K562 (cell line): ENCODE data around the gene FAM53B. TPM values are rescaled to one million over a fixed set of nuclear protein-coding genes. Genes with fewer than 3 reads are reported as not detected.

Experiments
- ATAC-seq: fragments of 200-7000 bp; cut with Tn5 transposase; 3 replicates; pipeline ENCODE4 v1.9.1; 2020; ENCODE audit warnings: moderate library complexity
- BruUV-seq: library from RNA; stranded (reverse); fragments of 400-500 nt; replicated peaks from 2 replicates; lab custom pipeline; 2021; lab: Mats Ljungman, UMichigan
- CTCF ChIA-PET: fragments of 300-600 bp; formaldehyde crosslinking; extraction: SDS; loops from one replicate; lab custom pipeline; 2021; ENCODE audit warnings: low intra/inter-chr PET ratio; lab: Yijun Ruan, JAX
- POLR2A ChIA-PET: fragments of 300-600, 350-650 bp; sonication (Branson Sonifier 250); formaldehyde crosslinking; extraction: SDS; loops from one replicate; lab custom pipeline; 2021; ENCODE audit warnings: antibody characterized with exemption, inconsistent platforms; lab: Yijun Ruan, JAX
- DNase-seq, 4 experiments: peaks; one replicate each; pipeline versions ENCODE4 v3.0.0 to v3.0.0-alpha.2; 2011 to 2018; ENCODE audit warnings: low spot score in 3 of 4, mixed read lengths in 3 of 4; ENCODE audit errors: extremely low read depth in 1 of 4
- FAIRE-seq: peaks from 2 replicates; lab custom pipeline; 2011; peaks lifted over from hg19 to GRCh38; lab: Jason Lieb, UNC
- H2AFZ ChIP-seq: 2 replicates; pipeline ENCODE4 v1.6.0; 2011; ENCODE audit warnings: low read depth, low read length, control low read depth, inconsistent platforms
- H3K27ac ChIP-seq: fragments of 200-600 bp; 3 replicates; pipeline ENCODE4 v1.8.0; 2011; ENCODE audit warnings: low read depth, mild to moderate bottlenecking, control low read depth, inconsistent platforms, low read length, moderate library complexity, mixed read lengths; ENCODE audit errors: extremely low read depth
- H3K27me3 ChIP-seq, 2 experiments: fragments of 300-600 bp in 1 of 2; 2 replicates in 1 of 2; 3 replicates in 1 of 2; pipeline versions ENCODE4 v1.6.0 to v1.8.0; 2011; ENCODE audit warnings: inconsistent platforms in 2 of 2, low read length in 2 of 2, mild to moderate bottlenecking in 1 of 2, mixed read lengths in 1 of 2, moderate library complexity in 1 of 2; ENCODE audit not compliant: control insufficient read depth in 2 of 2, insufficient read depth in 2 of 2
- H3K36me3 ChIP-seq: fragments of 300-600 bp; 3 replicates; pipeline ENCODE4 v1.8.0; 2011; ENCODE audit warnings: mild to moderate bottlenecking, low read length, inconsistent platforms; ENCODE audit not compliant: control insufficient read depth, insufficient read depth
- H3K4me1 ChIP-seq, 2 experiments: fragments of 200-600 bp in 1 of 2; replicated peaks in 1 of 2; 2 replicates in 1 of 2; 3 replicates in 1 of 2; pipeline versions ENCODE4 v1.5.1 to v1.8.0; 2011; ENCODE audit warnings: inconsistent platforms in 2 of 2, low read length in 2 of 2, mild to moderate bottlenecking in 1 of 2, mixed read lengths in 1 of 2, moderate library complexity in 1 of 2; ENCODE audit not compliant: control insufficient read depth in 2 of 2, insufficient read depth in 2 of 2
- H3K4me2 ChIP-seq: 2 replicates; pipeline ENCODE4 v1.6.1; 2011; ENCODE audit warnings: low read length, control low read depth, inconsistent platforms, mixed read lengths; ENCODE audit not compliant: insufficient read depth
- H3K4me3 ChIP-seq: fragments of 200-600 bp; sonication (generic), shearing (Covaris generic); 2 replicates; pipeline ENCODE4 v1.5.1; 2016; ENCODE audit warnings: control low read depth, inconsistent platforms
- H3K79me2 ChIP-seq: fragments of 200-600 bp; 3 replicates; pipeline ENCODE4 v1.8.0; 2011; ENCODE audit warnings: low read length, inconsistent platforms; ENCODE audit not compliant: control insufficient read depth, insufficient read depth
- H3K9ac ChIP-seq, 2 experiments: 2 replicates each; pipeline versions ENCODE4 v1.6.0 to v1.6.1; 2011; ENCODE audit warnings: low read depth in 2 of 2, low read length in 2 of 2, control low read depth in 1 of 2, inconsistent platforms in 1 of 2, mild to moderate bottlenecking in 1 of 2, mixed read lengths in 1 of 2; ENCODE audit not compliant: insufficient read depth in 1 of 2
- H3K9me1 ChIP-seq: one replicate; pipeline ENCODE4 v1.6.0; 2011; ENCODE audit warnings: inconsistent platforms, mild to moderate bottlenecking, low read length, moderate library complexity; ENCODE audit not compliant: control insufficient read depth, insufficient read depth
- H3K9me3 ChIP-seq: replicated peaks from 2 replicates; pipeline ENCODE4 v1.5.1; 2011; ENCODE audit warnings: low read depth, low read length, inconsistent platforms; ENCODE audit not compliant: control insufficient read depth, insufficient read depth
- H4K20me1 ChIP-seq: replicated peaks from 2 replicates; pipeline ENCODE4 v1.6.1; 2011; ENCODE audit warnings: low read length, inconsistent platforms, mixed read lengths; ENCODE audit not compliant: control insufficient read depth, insufficient read depth
- ARID1B ChIP-seq: fragments of 450-650 bp; IDR thresholded peaks from 2 replicates; pipeline ENCODE4 v1.6.1; 2016; ENCODE audit warnings: antibody characterized with exemption, mild to moderate bottlenecking, inconsistent platforms
- ASH1L ChIP-seq: fragments of 450-650 bp; IDR thresholded peaks from 2 replicates; pipeline ENCODE4 v1.6.1; 2018; ENCODE audit warnings: borderline replicate concordance, mild to moderate bottlenecking, low read depth; ENCODE audit not compliant: partially characterized antibody
- ETS2 ChIP-seq: IDR thresholded peaks from 2 replicates; pipeline ENCODE4 v1.6.1; 2016; ENCODE audit warnings: borderline replicate concordance, missing genetic modification characterization, mild to moderate bottlenecking, moderate library complexity, missing compliant biosample characterization; ENCODE audit not compliant: poor library complexity, severe bottlenecking
- FOXA3 ChIP-seq, 2 experiments: fragments of 450-650 bp in 1 of 2; sonication (generic) in 1 of 2; formaldehyde crosslinking; IDR thresholded peaks in 1 of 2; conservative IDR thresholded peaks in 1 of 2; 2 replicates each; pipeline versions ENCODE4 v1.4.0 to v1.8.0; 2020 to 2022; ENCODE audit warnings: mild to moderate bottlenecking in 2 of 2, missing genetic modification reagents in 1 of 2
- MBD2 ChIP-seq: sonication (generic); IDR thresholded peaks from 2 replicates; pipeline ENCODE4 v1.6.1; 2016; ENCODE audit warnings: low read depth, borderline replicate concordance
- SREBF1 ChIP-seq: fragments of 150-350 bp; IDR thresholded peaks from 2 replicates; pipeline ENCODE4 v1.6.1; 2014; ENCODE audit warnings: antibody characterized with exemption, low read depth, low read length, borderline replicate concordance
- SREBF2 ChIP-seq: sonication (generic); formaldehyde crosslinking; IDR thresholded peaks from 2 replicates; pipeline ENCODE4 v1.4.0; 2020; ENCODE audit warnings: mild to moderate bottlenecking, missing genetic modification reagents
- TGIF2 ChIP-seq: sonication (generic); formaldehyde crosslinking; IDR thresholded peaks from 2 replicates; pipeline ENCODE4 v1.8.1; 2022; ENCODE audit warnings: mild to moderate bottlenecking, missing genetic modification reagents, moderate library complexity
- ZNF133 ChIP-seq: fragments of 250-450 bp; sonication (Bioruptor Pico); IDR thresholded peaks from 2 replicates; pipeline ENCODE4 v1.4.0; 2020; ENCODE audit warnings: mild to moderate bottlenecking
- WGBS: fragments of 100-300 bp; shearing (Covaris generic); methylation state at CpG from one replicate; pipeline ENCODE4 v1.1.6; 2016; ENCODE audit warnings: low coverage, mixed read lengths; ENCODE audit not compliant: insufficient coverage; ENCODE audit errors: missing lambda C conversion rate; 5-methylcytosine and 5-hydroxymethylcytosine counted together
- in situ Hi-C: fragments of 300-500 bp; cut with MboI; formaldehyde crosslinking; loops from 4 replicates; pipeline ENCODE4 v1.15.0; 2018; ENCODE audit warnings: inconsistent platforms, mixed read lengths
- intact Hi-C: fragments of 100-400 bp; cut with micrococcal nuclease; formaldehyde crosslinking; loops from 2 replicates; pipeline ENCODE4 v1.14.2; 2022
- polyA plus RNA-seq, 8 experiments: library from polyadenylated mRNA; depleted of rRNA in 4 of 8; stranded (reverse) in 5 of 8; unstranded in 3 of 8; fragments of >200 nt; fragmentation: Nextera tagmentation in 2 of 8; fragmentation: Illumina TruSeq in 1 of 8; extraction: Ambion mirVana in 2 of 8; extraction: Trizol in 1 of 8; gene quantifications; 2 replicates each; pipeline versions ENCODE4 v1.2.1 to v1.2.3, GENCODE V29; 2011 to 2014; ENCODE audit warnings: inconsistent platforms in 1 of 8, missing spikeins in 1 of 8
- total RNA-seq, 7 experiments: library from RNA; depleted of rRNA in 6 of 7; stranded (reverse); fragments of >200 nt in 6 of 7; fragmentation: Illumina TruSeq in 2 of 7; extraction: Trizol in 2 of 7; gene quantifications; 2 replicates each; pipeline versions ENCODE4 v1.2.1 to v1.2.3, GENCODE V29; 2011 to 2021; ENCODE audit warnings: low replicate concordance in 1 of 7
- TF ChIP-seq, protein P1 (sequence below): fragments of 150-350 bp; IDR thresholded peaks from 2 replicates; pipeline ENCODE4 v1.6.1; 2014; ENCODE audit warnings: low read depth, mild to moderate bottlenecking, low read length, borderline replicate concordance
- TF ChIP-seq, protein P2 (sequence below): sonication (generic); formaldehyde crosslinking; IDR thresholded peaks from 2 replicates; pipeline ENCODE4 v1.8.0; 2022; ENCODE audit warnings: mild to moderate bottlenecking, missing genetic modification reagents
- TF ChIP-seq, protein P3 (sequence below), 2 experiments: IDR thresholded peaks; 2 replicates each; pipeline ENCODE4 v1.6.1; 2012; ENCODE audit warnings: improper control_type of control experiment in 2 of 2, low read depth in 2 of 2, low read length in 2 of 2, borderline replicate concordance in 1 of 2
- TF ChIP-seq, protein P4 (sequence below): sonication (generic); IDR thresholded peaks from 2 replicates; pipeline ENCODE4 v1.6.1; 2016

The FAM53B gene
- total and polyA plus RNA-seq, 9 of the 15 experiments (the other 6 are each of a cell fraction or from before 2014, with no cell fraction given): 0.03 to 16.5 (median 5.0) TPM

DNA sequence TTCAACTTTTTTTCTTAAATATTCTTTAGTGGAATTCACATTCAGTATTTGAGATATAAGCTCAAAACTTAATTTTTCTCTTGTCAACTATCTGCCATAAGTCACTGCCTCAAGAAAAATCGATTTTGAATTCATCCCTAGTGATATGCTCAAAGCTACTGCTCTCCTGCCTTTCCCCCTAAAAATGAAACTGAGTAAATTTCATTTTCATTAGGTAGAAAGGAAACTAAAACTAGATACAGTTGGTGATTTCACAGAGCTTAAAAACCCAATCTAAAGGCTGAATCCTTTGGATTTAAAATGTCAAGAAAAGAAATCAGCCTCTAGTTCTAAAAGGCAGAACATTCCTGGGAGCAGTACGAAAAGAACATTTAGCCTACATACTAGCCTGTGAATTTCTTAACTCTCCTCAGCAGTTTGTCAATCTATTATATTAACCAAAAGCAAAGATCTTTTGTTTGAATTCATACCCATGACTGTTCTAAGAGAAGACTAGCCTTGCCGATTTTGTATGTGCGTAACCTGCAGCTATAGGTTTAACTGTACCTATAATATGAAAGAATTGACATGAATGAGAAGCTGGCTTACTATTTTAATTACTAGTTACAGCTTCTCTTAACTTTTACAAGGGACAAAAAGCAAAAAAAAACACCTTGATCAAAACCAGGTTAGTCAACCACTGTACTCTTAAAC, 4.9 kb upstream of the FAM53B start:
- FAIRE-seq (no peak), ATAC-seq (no peak), DNase-seq (no peak)
- intact Hi-C loops (loop anchor here (10.0 kb wide), 1 partner anchor 76 kb away; no protein-coding TSS in a partner anchor), in situ Hi-C loops (loop anchor here (10.0 kb wide), 1 partner anchor 296 kb away; no protein-coding TSS in a partner anchor)
- H3K9me1 ChIP-seq: no peaks in the 10 kb centered on the region
- H3K4me3 ChIP-seq: no peak overlapping the region
- H3K27ac ChIP-seq: no peak overlapping the region
- ChIA-PET POLR2A (interaction anchor here (0.7 to 1.0 kb wide), 2 partner anchors 18 to 63 kb away, joined by 3 to 5 read pairs; no protein-coding TSS in a partner anchor), CTCF (no interaction called here)
- no peaks in the 10 kb centered on the region for H4K20me1 ChIP-seq
- no peak overlapping the region for H3K9ac ChIP-seq
- no peaks in the 10 kb centered on the region for H3K9me3 ChIP-seq
- H3K4me2 ChIP-seq: no peak overlapping the region
- BruUV-seq: no TSS peak
- H3K79me2 ChIP-seq: no peaks in the 10 kb centered on the region
- H3K27me3 ChIP-seq: no peaks in the 10 kb centered on the region
- WGBS: 71% methylated on average over 4 of the region's 4 CpGs
- no peak overlapping the region for H2AFZ ChIP-seq
- H3K4me1 ChIP-seq: peaks cover 0 to 5% of the 10 kb centered on the region in 2 experiments; a peak in 2 of 5 replicates
- H3K36me3 ChIP-seq: peaks cover 18% of the 10 kb centered on the region
- TF ChIP-seq FOXA3 (CRISPR knock-in tag; conservative IDR thresholded peaks at IDR 0.05 in 1 of 2, IDR thresholded peaks at IDR 0.05 in 1 of 2): no peak
- no peak for TF ChIP-seq SREBF1
- TF ChIP-seq, protein P1, sequence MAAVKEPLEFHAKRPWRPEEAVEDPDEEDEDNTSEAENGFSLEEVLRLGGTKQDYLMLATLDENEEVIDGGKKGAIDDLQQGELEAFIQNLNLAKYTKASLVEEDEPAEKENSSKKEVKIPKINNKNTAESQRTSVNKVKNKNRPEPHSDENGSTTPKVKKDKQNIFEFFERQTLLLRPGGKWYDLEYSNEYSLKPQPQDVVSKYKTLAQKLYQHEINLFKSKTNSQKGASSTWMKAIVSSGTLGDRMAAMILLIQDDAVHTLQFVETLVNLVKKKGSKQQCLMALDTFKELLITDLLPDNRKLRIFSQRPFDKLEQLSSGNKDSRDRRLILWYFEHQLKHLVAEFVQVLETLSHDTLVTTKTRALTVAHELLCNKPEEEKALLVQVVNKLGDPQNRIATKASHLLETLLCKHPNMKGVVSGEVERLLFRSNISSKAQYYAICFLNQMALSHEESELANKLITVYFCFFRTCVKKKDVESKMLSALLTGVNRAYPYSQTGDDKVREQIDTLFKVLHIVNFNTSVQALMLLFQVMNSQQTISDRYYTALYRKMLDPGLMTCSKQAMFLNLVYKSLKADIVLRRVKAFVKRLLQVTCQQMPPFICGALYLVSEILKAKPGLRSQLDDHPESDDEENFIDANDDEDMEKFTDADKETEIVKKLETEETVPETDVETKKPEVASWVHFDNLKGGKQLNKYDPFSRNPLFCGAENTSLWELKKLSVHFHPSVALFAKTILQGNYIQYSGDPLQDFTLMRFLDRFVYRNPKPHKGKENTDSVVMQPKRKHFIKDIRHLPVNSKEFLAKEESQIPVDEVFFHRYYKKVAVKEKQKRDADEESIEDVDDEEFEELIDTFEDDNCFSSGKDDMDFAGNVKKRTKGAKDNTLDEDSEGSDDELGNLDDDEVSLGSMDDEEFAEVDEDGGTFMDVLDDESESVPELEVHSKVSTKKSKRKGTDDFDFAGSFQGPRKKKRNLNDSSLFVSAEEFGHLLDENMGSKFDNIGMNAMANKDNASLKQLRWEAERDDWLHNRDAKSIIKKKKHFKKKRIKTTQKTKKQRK: no peak
- no peak for TF ChIP-seq SREBF2 (CRISPR knock-in tag)
- no peak for TF ChIP-seq ARID1B
- no peak for TF ChIP-seq MBD2
- TF ChIP-seq, protein P2, sequence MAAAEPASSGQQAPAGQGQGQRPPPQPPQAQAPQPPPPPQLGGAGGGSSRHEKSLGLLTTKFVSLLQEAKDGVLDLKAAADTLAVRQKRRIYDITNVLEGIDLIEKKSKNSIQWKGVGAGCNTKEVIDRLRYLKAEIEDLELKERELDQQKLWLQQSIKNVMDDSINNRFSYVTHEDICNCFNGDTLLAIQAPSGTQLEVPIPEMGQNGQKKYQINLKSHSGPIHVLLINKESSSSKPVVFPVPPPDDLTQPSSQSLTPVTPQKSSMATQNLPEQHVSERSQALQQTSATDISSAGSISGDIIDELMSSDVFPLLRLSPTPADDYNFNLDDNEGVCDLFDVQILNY (CRISPR knock-in tag): no peak
- no peak for TF ChIP-seq ETS2 (tag)
- TF ChIP-seq, protein P3, sequence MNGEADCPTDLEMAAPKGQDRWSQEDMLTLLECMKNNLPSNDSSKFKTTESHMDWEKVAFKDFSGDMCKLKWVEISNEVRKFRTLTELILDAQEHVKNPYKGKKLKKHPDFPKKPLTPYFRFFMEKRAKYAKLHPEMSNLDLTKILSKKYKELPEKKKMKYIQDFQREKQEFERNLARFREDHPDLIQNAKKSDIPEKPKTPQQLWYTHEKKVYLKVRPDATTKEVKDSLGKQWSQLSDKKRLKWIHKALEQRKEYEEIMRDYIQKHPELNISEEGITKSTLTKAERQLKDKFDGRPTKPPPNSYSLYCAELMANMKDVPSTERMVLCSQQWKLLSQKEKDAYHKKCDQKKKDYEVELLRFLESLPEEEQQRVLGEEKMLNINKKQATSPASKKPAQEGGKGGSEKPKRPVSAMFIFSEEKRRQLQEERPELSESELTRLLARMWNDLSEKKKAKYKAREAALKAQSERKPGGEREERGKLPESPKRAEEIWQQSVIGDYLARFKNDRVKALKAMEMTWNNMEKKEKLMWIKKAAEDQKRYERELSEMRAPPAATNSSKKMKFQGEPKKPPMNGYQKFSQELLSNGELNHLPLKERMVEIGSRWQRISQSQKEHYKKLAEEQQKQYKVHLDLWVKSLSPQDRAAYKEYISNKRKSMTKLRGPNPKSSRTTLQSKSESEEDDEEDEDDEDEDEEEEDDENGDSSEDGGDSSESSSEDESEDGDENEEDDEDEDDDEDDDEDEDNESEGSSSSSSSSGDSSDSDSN (IDR thresholded peaks at IDR 0.05; ENCODE audit: borderline replicate concordance in 1 of 2, low read depth in 2 of 2, low read length in 2 of 2): no peak
- TF ChIP-seq, protein P4, sequence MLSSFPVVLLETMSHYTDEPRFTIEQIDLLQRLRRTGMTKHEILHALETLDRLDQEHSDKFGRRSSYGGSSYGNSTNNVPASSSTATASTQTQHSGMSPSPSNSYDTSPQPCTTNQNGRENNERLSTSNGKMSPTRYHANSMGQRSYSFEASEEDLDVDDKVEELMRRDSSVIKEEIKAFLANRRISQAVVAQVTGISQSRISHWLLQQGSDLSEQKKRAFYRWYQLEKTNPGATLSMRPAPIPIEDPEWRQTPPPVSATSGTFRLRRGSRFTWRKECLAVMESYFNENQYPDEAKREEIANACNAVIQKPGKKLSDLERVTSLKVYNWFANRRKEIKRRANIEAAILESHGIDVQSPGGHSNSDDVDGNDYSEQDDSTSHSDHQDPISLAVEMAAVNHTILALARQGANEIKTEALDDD: no peak
- no peak for TF ChIP-seq TGIF2
- TF ChIP-seq ZNF133 (CRISPR knock-in tag): no peak
- TF ChIP-seq ASH1L: no peak
